ENCODE data around the gene GABRG3. TPM values are rescaled to one million over a fixed set of nuclear protein-coding genes. Genes with fewer than 3 reads are reported as not detected.

The GABRG3 gene
- total and polyA plus RNA-seq, 8 donors = 0.35 TPM; not detected in 7

DNA sequence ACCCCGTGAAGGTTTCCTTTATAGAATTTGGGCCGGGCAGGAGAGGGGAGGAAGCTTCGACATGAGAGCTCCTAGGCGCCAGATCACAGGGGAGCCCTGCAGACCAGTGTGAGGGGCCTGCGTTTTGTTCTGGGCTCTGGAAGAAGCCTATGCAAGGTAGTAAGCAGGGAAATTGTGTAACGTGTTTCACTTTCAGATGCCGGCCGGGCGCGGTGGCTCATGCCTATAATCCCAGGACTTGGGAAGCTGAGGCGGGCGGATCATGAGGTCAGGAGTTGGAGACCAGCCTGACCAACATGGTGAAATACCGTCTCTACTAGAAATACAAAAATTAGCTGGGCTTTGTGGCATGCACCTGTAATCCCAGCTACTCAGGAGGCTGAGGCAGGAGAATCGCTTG is 65.2 kb downstream of the GABRG3 start:
- Histone ChIP-seq H3K27ac (no peak overlapping the region), H3K9me3 (no peaks in the 10 kb centered on the region), H3K36me3 (no peaks in the 10 kb centered on the region), H3K4me1 (no peaks in the 10 kb centered on the region), H3K4me3 (no peak overlapping the region), H3K27me3 (no peaks in the 10 kb centered on the region)
- no peak for DNase-seq
- ATAC-seq = no peak
- TF ChIP-seq, protein P1, sequence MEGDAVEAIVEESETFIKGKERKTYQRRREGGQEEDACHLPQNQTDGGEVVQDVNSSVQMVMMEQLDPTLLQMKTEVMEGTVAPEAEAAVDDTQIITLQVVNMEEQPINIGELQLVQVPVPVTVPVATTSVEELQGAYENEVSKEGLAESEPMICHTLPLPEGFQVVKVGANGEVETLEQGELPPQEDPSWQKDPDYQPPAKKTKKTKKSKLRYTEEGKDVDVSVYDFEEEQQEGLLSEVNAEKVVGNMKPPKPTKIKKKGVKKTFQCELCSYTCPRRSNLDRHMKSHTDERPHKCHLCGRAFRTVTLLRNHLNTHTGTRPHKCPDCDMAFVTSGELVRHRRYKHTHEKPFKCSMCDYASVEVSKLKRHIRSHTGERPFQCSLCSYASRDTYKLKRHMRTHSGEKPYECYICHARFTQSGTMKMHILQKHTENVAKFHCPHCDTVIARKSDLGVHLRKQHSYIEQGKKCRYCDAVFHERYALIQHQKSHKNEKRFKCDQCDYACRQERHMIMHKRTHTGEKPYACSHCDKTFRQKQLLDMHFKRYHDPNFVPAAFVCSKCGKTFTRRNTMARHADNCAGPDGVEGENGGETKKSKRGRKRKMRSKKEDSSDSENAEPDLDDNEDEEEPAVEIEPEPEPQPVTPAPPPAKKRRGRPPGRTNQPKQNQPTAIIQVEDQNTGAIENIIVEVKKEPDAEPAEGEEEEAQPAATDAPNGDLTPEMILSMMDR (IDR thresholded peaks at IDR 0.05) = no peak
- no peak for FAIRE-seq
- intact Hi-C loops (cut with DNase I) = no loop called here
- 66 to 86% methylated on average over 14 of the region's 14 CpGs for WGBS, 2 donors

DNA sequence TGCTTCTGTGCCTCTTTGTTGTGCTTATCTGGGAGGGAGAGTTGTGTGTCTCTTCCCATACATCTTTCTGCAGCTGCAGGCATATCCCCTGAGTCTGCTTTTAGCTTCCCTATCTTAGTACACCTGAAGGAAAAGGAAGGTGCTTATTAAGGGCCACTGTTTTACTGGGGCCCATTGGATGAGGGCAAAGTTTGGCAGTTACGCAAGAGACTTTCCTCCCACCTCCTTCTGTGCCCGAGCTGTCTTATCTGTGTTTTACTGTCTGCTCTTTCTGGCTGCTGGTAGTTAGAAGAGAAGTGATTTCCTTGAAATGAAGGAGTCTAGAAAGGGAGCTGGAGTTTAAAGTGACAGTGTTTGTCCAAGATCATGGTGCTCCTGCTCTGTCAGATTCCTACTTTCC is 66.5 kb downstream of the GABRG3 start:
- Histone ChIP-seq H3K4me3 (no peak overlapping the region), H3K27ac (no peak overlapping the region), H3K36me3 (no peaks in the 10 kb centered on the region), H3K4me1 (no peaks in the 10 kb centered on the region), H3K9me3 (no peaks in the 10 kb centered on the region), H3K27me3 (no peaks in the 10 kb centered on the region)
- FAIRE-seq (no peak), ATAC-seq (no peak), DNase-seq (no peak)
- WGBS, 2 donors = 47 to 54% methylated on average over 2 of the region's 2 CpGs
- TF ChIP-seq, protein P1 (IDR thresholded peaks at IDR 0.05) = no peak
- intact Hi-C loops (cut with DNase I) = no loop called here

DNA sequence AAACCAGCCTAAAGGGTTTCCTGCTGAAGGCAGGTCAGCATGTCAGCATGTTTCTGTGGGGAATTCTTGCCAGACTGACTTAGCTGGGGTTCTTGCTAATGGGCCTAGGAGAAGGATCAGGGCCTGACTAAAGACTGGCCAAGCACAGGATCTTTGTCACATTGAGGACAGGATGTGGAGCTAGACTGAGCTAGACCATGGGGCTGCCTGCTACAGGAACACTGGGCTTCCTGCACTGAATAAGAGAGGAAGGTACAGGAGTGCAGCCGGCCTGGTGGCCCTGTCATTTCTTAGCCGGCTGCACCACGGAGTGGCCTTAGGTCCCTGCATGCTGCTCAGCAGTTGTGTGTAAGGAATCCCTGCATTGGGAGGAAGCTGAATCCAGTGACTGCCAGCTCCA is 68.2 kb downstream of the GABRG3 start:
- TF ChIP-seq, protein P1 (IDR thresholded peaks at IDR 0.05) = no peak
- H3K36me3 ChIP-seq = no peaks in the 10 kb centered on the region
- H3K4me1 ChIP-seq = no peaks in the 10 kb centered on the region
- no peak overlapping the region for H3K4me3 ChIP-seq
- no peaks in the 10 kb centered on the region for H3K27me3 ChIP-seq
- WGBS, 2 donors = 68 to 69% methylated on average over 3 of the region's 3 CpGs
- no peak for FAIRE-seq
- H3K27ac ChIP-seq = no peak overlapping the region
- DNase-seq = no peak
- H3K9me3 ChIP-seq = no peaks in the 10 kb centered on the region
- intact Hi-C loops (cut with DNase I) = no loop called here
- ATAC-seq = no peak

DNA sequence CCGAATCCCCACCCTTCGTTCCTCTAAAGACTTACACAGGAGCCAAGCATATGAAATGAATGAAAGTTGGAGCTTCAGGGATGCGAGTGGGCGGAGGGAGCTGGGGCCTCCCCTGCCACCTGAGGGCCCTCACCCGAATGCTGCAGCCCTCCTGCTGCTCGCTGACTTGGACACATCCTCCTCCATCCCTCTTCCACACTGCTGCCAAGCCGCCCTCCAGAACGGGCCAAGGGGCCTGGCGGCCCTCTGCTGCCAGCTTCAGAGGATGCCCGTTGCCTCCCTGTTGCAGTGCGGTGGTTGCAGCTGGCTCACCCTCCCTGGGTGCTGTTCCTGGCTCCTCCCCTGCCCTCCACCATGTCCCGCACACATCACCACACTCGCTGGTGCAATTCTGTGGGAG is 71.2 kb downstream of the GABRG3 start:
- FAIRE-seq (no peak), ATAC-seq (no peak)

DNA sequence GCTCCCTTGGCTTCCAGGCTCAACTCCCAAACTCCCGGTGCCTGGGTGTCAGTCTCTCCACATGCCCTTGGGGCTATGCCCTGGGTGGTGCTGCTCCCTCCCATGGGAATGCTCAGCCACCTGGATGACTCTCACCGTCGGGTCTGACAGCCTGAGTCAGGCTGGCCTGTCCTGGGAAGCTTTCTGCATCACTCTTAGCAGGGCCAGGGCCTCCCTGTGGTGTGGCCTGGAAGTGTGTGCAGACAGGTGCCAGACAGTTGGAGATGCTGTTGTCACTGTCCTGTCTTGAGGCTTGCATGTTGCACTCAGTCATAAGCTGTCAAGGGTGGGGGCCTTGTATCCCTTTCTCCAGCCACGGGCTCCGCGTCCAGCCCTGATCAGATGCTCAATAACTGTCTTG is 71.7 kb downstream of the GABRG3 start:
- DNase-seq (no peak), ATAC-seq (no peak), FAIRE-seq (no peak)
- Histone ChIP-seq H3K36me3 (no peaks in the 10 kb centered on the region), H3K9me3 (no peaks in the 10 kb centered on the region), H3K4me1 (no peaks in the 10 kb centered on the region), H3K4me3 (no peak overlapping the region), H3K27ac (no peak overlapping the region), H3K27me3 (no peaks in the 10 kb centered on the region)
- TF ChIP-seq, protein P1 (IDR thresholded peaks at IDR 0.05) = no peak
- WGBS, 2 donors = 68 to 75% methylated on average over 6 of the region's 6 CpGs
- intact Hi-C loops (cut with DNase I) = no loop called here

More for the DNA sequence above, 71.2 kb downstream of the GABRG3 start:
- Histone ChIP-seq H3K4me3 (no peak overlapping the region), H3K36me3 (no peaks in the 10 kb centered on the region), H3K9me3 (no peaks in the 10 kb centered on the region), H3K27me3 (no peaks in the 10 kb centered on the region), H3K27ac (no peak overlapping the region), H3K4me1 (no peaks in the 10 kb centered on the region)
- intact Hi-C loops (cut with DNase I) = no loop called here
- TF ChIP-seq, protein P1 (IDR thresholded peaks at IDR 0.05) = no peak
- no peak for DNase-seq
- 76 to 79% methylated on average over 13 of the region's 13 CpGs for WGBS, 2 donors
